Testis (tissue), 2 donors: Measurements from ENCODE around the gene IL12B.

Experiments
- CTCF ChIP-seq, 3 experiments: fragments of 450-650 bp in 2 of 3; fragments of 200-600 bp in 1 of 3; sonication (generic) in 1 of 3; IDR thresholded peaks; one replicate each; pipeline ENCODE4 v1.5.1; 2016 to 2019; ENCODE audit warnings: antibody characterized with exemption in 3 of 3, mild to moderate bottlenecking in 2 of 3, moderate library complexity in 1 of 3
- POLR2A ChIP-seq: fragments of 450-650 bp; IDR thresholded peaks from one replicate; pipeline ENCODE4 v1.6.1; 2017; ENCODE audit warnings: antibody characterized with exemption, mild to moderate bottlenecking, moderate library complexity

- TF ChIP-seq CTCF (IDR thresholded peaks at IDR 0.05): peak; percentile 37 to 84 (median 63)
- no peak for TF ChIP-seq POLR2A
Observed at GRCh38 chr5:159331093-159331973, 1.0 kb upstream of the IL12B start.
